Activated CD8-positive, alpha-beta memory T cell treated with anti-CD3 and anti-CD28 coated beads for 1 hour (primary cell): Measurements from ENCODE around the gene MTMR3.
"Not testable (repeated sequence)": the region's sequence is repeated elsewhere in the genome, so short reads cannot be mapped to it uniquely, and the experiment has no call there.

Experiments
- DNase-seq, 2 donors: peaks; one replicate each; pipeline ENCODE4 v3.0.0-alpha.2; 2020; ENCODE audit warnings: low read depth in 1 of 2; ENCODE audit errors: extremely low read depth in 1 of 2

MTMR3 gene

GRCh38 chr22:30045901-30046715 is 163.1 kb downstream of the MTMR3 start:
- DNase-seq, result no peak

GRCh38 chr22:30046716-30047363 is 163.9 kb downstream of the MTMR3 start:
- no peak for DNase-seq

GRCh38 chr22:30047364-30047738 is 164.4 kb downstream of the MTMR3 start:
- DNase-seq, result no peak

- DNase-seq, result no peak
Observed at GRCh38 chr22:30048681-30049080, 165.7 kb downstream of the MTMR3 start.

GRCh38 chr22:30054067-30054763 is 171.2 kb downstream of the MTMR3 start:
- DNase-seq, result no peak

- DNase-seq, result no peak
Observed at GRCh38 chr22:30054764-30055069, 171.7 kb downstream of the MTMR3 start.

GRCh38 chr22:30056015-30056414 is 173.0 kb downstream of the MTMR3 start:
- DNase-seq, result no peak

- no peak for DNase-seq
Observed at GRCh38 chr22:30057375-30057774, 174.4 kb downstream of the MTMR3 start.

- not testable (repeated sequence) for DNase-seq
Observed at GRCh38 chr22:30059346-30060020, 176.5 kb downstream of the MTMR3 start.

GRCh38 chr22:30061094-30061493 is 178.1 kb downstream of the MTMR3 start:
- DNase-seq, result not testable (repeated sequence)

- DNase-seq, result no peak
Observed at GRCh38 chr22:30062259-30062658, 179.3 kb downstream of the MTMR3 start.

- DNase-seq, result no peak
Observed at GRCh38 chr22:30062950-30063349, 180.0 kb downstream of the MTMR3 start.

- DNase-seq, result no peak
Observed at GRCh38 chr22:30064172-30064571, 181.2 kb downstream of the MTMR3 start.

GRCh38 chr22:30073743-30074142 is 190.8 kb downstream of the MTMR3 start:
- no peak for DNase-seq

- no peak for DNase-seq
Observed at GRCh38 chr22:30074147-30074546, 191.2 kb downstream of the MTMR3 start.

- DNase-seq, result no peak
Observed at GRCh38 chr22:30074994-30075393, 192.0 kb downstream of the MTMR3 start.

GRCh38 chr22:30077279-30077880 is 194.4 kb downstream of the MTMR3 start:
- DNase-seq, result no peak

GRCh38 chr22:30078320-30079311 is 195.6 kb downstream of the MTMR3 start:
- no peak for DNase-seq

- DNase-seq, result no peak
Observed at GRCh38 chr22:30079952-30080533, 197.1 kb downstream of the MTMR3 start, which contains the start of gene HORMAD2. Gene HORMAD2, plus strand, starts transcription at chr22:30080464. Its CDS starts 13,489 bp downstream, at chr22:30093953.
